PC-9 (cell line): ENCODE results near the gene FAXDC2. TPM values are rescaled to one million over a fixed set of nuclear protein-coding genes. Genes with fewer than 3 reads are reported as not detected.

Experiments used
- BruUV-seq: library from RNA; stranded (reverse); fragments of 400-500 nt; replicated peaks from 2 replicates; lab custom pipeline; 2021; lab: Mats Ljungman, UMichigan
- CTCF ChIA-PET: fragments of 300-600 bp; sonication (Branson Sonifier 250); formaldehyde crosslinking; loops from one replicate; lab custom pipeline; 2022; ENCODE audit warnings: antibody characterized with exemption; lab: Charles Lee
- POLR2A ChIA-PET: fragments of 300-600 bp; sonication (Branson Sonifier 250); formaldehyde crosslinking; loops from one replicate; lab custom pipeline; 2022; ENCODE audit warnings: antibody characterized with exemption; ENCODE audit not compliant: unreplicated experiment; lab: Charles Lee
- DNase-seq, 2 experiments: peaks; one replicate each; pipeline versions ENCODE4 v3.0.0 to v3.0.0-alpha.2; 2015 to 2022; ENCODE audit warnings: mixed read lengths in 1 of 2
- H2AFZ ChIP-seq: fragments of 200-600 bp; sonication (generic); 2 replicates; pipeline ENCODE4 v1.8.1; 2017; ENCODE audit warnings: antibody characterized with exemption
- H3F3A ChIP-seq: fragments of 200-600 bp; sonication (generic); 2 replicates; pipeline ENCODE4 v1.8.1; 2017; ENCODE audit warnings: antibody characterized with exemption, mild to moderate bottlenecking, low read depth; ENCODE audit not compliant: insufficient read depth
- H3K27ac ChIP-seq: fragments of 200-600 bp; sonication (generic); 2 replicates; pipeline ENCODE4 v1.6.1; 2016; ENCODE audit warnings: mixed run types
- H3K27me3 ChIP-seq: fragments of 200-600 bp; sonication (generic); 2 replicates; pipeline ENCODE4 v1.6.1; 2016; ENCODE audit warnings: low read depth, mixed run types; ENCODE audit not compliant: insufficient read depth
- H3K36me3 ChIP-seq: fragments of 200-600 bp; sonication (generic); 2 replicates; pipeline ENCODE4 v1.6.1; 2016; ENCODE audit warnings: low read depth, mixed run types
- H3K4me1 ChIP-seq: fragments of 200-600 bp; sonication (generic); replicated peaks from 2 replicates; pipeline ENCODE4 v1.6.1; 2016; ENCODE audit warnings: mixed run types; ENCODE audit not compliant: insufficient read depth
- H3K4me2 ChIP-seq: fragments of 200-600 bp; sonication (generic); 2 replicates; pipeline ENCODE4 v1.6.1; 2017; ENCODE audit warnings: mixed run types
- H3K4me3 ChIP-seq: fragments of 200-600 bp; sonication (generic); 2 replicates; pipeline ENCODE4 v1.6.1; 2016; ENCODE audit warnings: mixed run types
- H3K79me2 ChIP-seq: fragments of 200-600 bp; sonication (generic); 2 replicates; pipeline ENCODE4 v1.6.1; 2017; ENCODE audit warnings: low read depth, mixed run types
- H3K9me2 ChIP-seq: fragments of 200-600 bp; sonication (generic); 2 replicates; pipeline ENCODE4 v1.8.1; 2017; ENCODE audit warnings: mild to moderate bottlenecking; ENCODE audit not compliant: insufficient read depth
- H3K9me3 ChIP-seq: fragments of 200-600 bp; sonication (generic); 2 replicates; pipeline ENCODE4 v1.8.1; 2016; ENCODE audit warnings: low read depth; ENCODE audit not compliant: insufficient read depth
- H4K20me1 ChIP-seq: fragments of 200-600 bp; sonication (generic); 2 replicates; pipeline ENCODE4 v1.8.1; 2017; ENCODE audit not compliant: insufficient read depth
- CTCF ChIP-seq: fragments of 200-600 bp; sonication (generic); conservative IDR thresholded peaks from 2 replicates; pipeline ENCODE4 v1.6.1; 2017; ENCODE audit warnings: mixed run types, antibody characterized with exemption, mild to moderate bottlenecking, moderate library complexity
- EZH2 ChIP-seq: fragments of 200-600 bp; sonication (generic); IDR thresholded peaks from 2 replicates; pipeline ENCODE4 v1.8.0; 2017; ENCODE audit warnings: antibody characterized with exemption, low read depth
- intact Hi-C: fragments of 100-400 bp; cut with micrococcal nuclease; formaldehyde crosslinking; loops from one replicate; pipeline ENCODE4 v1.10.0; 2022; ENCODE audit not compliant: unreplicated experiment
- total RNA-seq: library from RNA; stranded (reverse); gene quantifications from 2 replicates; pipeline ENCODE4 v1.2.3, GENCODE V29; 2021

The FAXDC2 gene
- total RNA-seq, 1 experiment from 2014 or later, result 0.70 TPM

GRCh38 chr5:154898210-154898609 lies 47.8 kb upstream of the FAXDC2 start:
- no peak for DNase-seq
- TF ChIP-seq CTCF (no peak), EZH2 (no peak)
- no peak overlapping the region for H3K4me3 ChIP-seq
- no peaks in the 10 kb centered on the region for H3K9me3 ChIP-seq
- H3K27ac ChIP-seq, result no peak overlapping the region
- peaks cover 54% of the 10 kb centered on the region for H3K36me3 ChIP-seq
- no peaks in the 10 kb centered on the region for H3K4me1 ChIP-seq
- H3K9me2 ChIP-seq, result no peaks in the 10 kb centered on the region
- no peak overlapping the region for H3K4me2 ChIP-seq
- ChIA-PET CTCF (no interaction called here), POLR2A (no interaction called here)
- H3F3A ChIP-seq, result no peaks in the 10 kb centered on the region; the same call in 1 of the 2 replicates
- no peaks in the 10 kb centered on the region for H3K79me2 ChIP-seq
- H4K20me1 ChIP-seq, result no peaks in the 10 kb centered on the region
- BruUV-seq, result no TSS peak
- H2AFZ ChIP-seq, result no peak overlapping the region
- intact Hi-C loops, result no loop called here
- H3K27me3 ChIP-seq, result no peaks in the 10 kb centered on the region

DNA sequence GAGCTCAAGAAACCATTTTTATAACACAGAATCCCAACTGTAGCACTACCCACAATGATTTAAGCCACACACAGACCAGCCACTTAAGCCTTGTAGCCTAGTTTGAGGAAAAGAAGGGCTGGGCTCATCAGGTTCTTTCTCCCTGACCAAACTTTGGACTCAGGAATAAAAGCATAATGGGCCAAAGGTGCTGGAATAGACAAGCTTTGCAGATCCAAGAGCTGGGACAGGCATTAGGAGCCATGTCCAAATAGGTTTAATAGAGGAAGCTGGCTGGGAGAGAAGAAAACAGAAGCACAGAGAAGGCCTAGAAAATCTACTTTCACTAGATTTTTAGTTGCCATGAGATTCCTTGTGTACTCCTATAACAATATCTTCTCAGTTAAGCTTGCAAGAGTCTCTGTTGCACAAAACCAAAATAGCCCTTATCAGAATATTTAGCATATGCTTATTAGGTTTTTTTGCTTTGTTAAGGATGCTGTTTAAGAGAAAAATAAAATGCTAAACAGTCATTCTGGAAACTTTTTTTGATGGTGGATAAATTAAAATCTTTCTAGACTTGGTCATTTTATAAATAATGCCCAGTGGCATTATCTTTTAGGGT lies 46.3 kb upstream of the FAXDC2 start:
- no TSS peak for BruUV-seq
- CTCF ChIA-PET, result no interaction called here
- H3K9me2 ChIP-seq, result no peaks in the 10 kb centered on the region
- no peaks in the 10 kb centered on the region for H3K79me2 ChIP-seq
- POLR2A ChIA-PET, result no interaction called here
- H3K4me2 ChIP-seq, result no peak overlapping the region
- no peak overlapping the region for H3K4me3 ChIP-seq
- H3F3A ChIP-seq, result no peaks in the 10 kb centered on the region; the same call in 1 of the 2 replicates
- H3K9me3 ChIP-seq, result no peaks in the 10 kb centered on the region
- H4K20me1 ChIP-seq, result no peaks in the 10 kb centered on the region
- no peaks in the 10 kb centered on the region for H3K4me1 ChIP-seq
- H3K27ac ChIP-seq, result no peak overlapping the region
- no peak for DNase-seq
- H3K27me3 ChIP-seq, result no peaks in the 10 kb centered on the region
- TF ChIP-seq CTCF, result no peak
- no peak for TF ChIP-seq EZH2
- intact Hi-C loops, result no loop called here
- H2AFZ ChIP-seq, result no peak overlapping the region
- peaks cover 50% of the 10 kb centered on the region for H3K36me3 ChIP-seq

- TF ChIP-seq CTCF, result no peak
- no peak for TF ChIP-seq EZH2
- intact Hi-C loops, result no loop called here
- ChIA-PET POLR2A (no interaction called here), CTCF (no interaction called here)
- Histone ChIP-seq H3K4me1 (no peaks in the 10 kb centered on the region), H3K36me3 (peaks cover 50% of the 10 kb centered on the region), H4K20me1 (no peaks in the 10 kb centered on the region), H2AFZ (no peak overlapping the region), H3K9me2 (no peaks in the 10 kb centered on the region), H3K79me2 (no peaks in the 10 kb centered on the region), H3K9me3 (no peaks in the 10 kb centered on the region), H3K4me3 (no peak overlapping the region), H3K4me2 (no peak overlapping the region), H3K27ac (no peak overlapping the region), H3F3A (no peaks in the 10 kb centered on the region; the same call in 1 of the 2 replicates), H3K27me3 (no peaks in the 10 kb centered on the region)
- no TSS peak for BruUV-seq
- no peak for DNase-seq
These were observed 45.5 kb upstream of the FAXDC2 start for GRCh38 chr5:154895606-154896561.
